Mesothelial cell of epicardium (in vitro differentiated cells): ENCODE measurements around the gene CDCA7L. TPM values are rescaled to one million over a fixed set of nuclear protein-coding genes. Genes with fewer than 3 reads are reported as not detected.

ENCODE experiments used
- DNase-seq, 2 experiments: peaks; one replicate each; pipeline ENCODE4 v3.0.0; 2021; ENCODE audit warnings: low spot score in 2 of 2; ENCODE audit not compliant: unreplicated experiment in 2 of 2
- H3K27ac Mint-ChIP-seq: 2 replicates; pipeline ENCODE4 v1.8.0; 2021; ENCODE audit warnings: mixed read lengths
- H3K27me3 Mint-ChIP-seq: 2 replicates; pipeline ENCODE4 v1.8.0; 2021; ENCODE audit warnings: low read depth, mixed read lengths
- H3K36me3 Mint-ChIP-seq: 2 replicates; pipeline ENCODE4 v1.8.0; 2021; ENCODE audit warnings: mixed read lengths
- H3K4me1 Mint-ChIP-seq: 2 replicates; pipeline ENCODE4 v1.8.0; 2021; ENCODE audit warnings: mixed read lengths
- H3K4me3 Mint-ChIP-seq: 2 replicates; pipeline ENCODE4 v1.8.0; 2021; ENCODE audit warnings: mild to moderate bottlenecking, moderate library complexity, mixed read lengths
- H3K9me3 Mint-ChIP-seq: 2 replicates; pipeline ENCODE4 v1.8.0; 2021; ENCODE audit warnings: mixed read lengths
- total RNA-seq: library from RNA; stranded (reverse); gene quantifications from 3 replicates; pipeline ENCODE4 v1.2.1, GENCODE V29; 2021
- TF ChIP-seq, protein P1 (sequence below): fragments of 200-600 bp; sonication (generic); IDR thresholded peaks from one replicate; pipeline ENCODE4 v1.5.0; 2021; ENCODE audit warnings: antibody characterized with exemption; ENCODE audit not compliant: unreplicated experiment

CDCA7L gene
- total RNA-seq, 1 donor from 2014 or later = 26.5 TPM

DNA sequence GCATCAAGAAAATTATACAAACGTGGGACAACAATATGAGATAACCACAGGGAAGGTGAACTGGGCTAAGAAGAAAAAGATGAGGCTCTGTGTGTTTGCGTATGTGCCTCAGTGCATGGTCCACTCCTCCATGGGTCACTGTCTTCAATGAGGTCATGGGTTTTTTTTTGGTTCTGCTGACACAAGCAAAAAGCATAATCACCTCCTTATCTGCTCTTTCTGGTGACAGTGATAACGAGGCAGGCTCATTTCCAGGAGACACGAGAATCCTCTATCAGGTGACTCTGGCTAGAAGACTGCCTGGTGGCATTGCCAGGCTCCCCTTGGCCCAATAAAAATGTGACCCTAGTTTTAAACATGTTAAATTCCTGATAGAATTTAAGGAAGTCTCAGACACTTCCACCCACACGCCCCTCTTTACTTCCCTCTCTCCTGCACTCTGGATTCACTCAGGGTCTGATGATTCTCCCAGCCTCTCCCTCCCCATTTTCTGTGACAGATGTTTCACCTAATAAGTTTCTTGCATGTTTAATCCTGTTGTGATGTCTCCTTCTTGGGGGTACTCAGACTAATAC is 35.3 kb upstream of the CDCA7L start:
- Mint-ChIP-seq H3K27me3 (no peaks in the 10 kb centered on the region), H3K4me3 (no peak overlapping the region), H3K27ac (no peak overlapping the region), H3K9me3 (peaks cover 7% of the 10 kb centered on the region), H3K4me1 (no peaks in the 10 kb centered on the region), H3K36me3 (no peaks in the 10 kb centered on the region)
- TF ChIP-seq, protein P1, sequence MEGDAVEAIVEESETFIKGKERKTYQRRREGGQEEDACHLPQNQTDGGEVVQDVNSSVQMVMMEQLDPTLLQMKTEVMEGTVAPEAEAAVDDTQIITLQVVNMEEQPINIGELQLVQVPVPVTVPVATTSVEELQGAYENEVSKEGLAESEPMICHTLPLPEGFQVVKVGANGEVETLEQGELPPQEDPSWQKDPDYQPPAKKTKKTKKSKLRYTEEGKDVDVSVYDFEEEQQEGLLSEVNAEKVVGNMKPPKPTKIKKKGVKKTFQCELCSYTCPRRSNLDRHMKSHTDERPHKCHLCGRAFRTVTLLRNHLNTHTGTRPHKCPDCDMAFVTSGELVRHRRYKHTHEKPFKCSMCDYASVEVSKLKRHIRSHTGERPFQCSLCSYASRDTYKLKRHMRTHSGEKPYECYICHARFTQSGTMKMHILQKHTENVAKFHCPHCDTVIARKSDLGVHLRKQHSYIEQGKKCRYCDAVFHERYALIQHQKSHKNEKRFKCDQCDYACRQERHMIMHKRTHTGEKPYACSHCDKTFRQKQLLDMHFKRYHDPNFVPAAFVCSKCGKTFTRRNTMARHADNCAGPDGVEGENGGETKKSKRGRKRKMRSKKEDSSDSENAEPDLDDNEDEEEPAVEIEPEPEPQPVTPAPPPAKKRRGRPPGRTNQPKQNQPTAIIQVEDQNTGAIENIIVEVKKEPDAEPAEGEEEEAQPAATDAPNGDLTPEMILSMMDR = no peak
- DNase-seq = no peak

DNA sequence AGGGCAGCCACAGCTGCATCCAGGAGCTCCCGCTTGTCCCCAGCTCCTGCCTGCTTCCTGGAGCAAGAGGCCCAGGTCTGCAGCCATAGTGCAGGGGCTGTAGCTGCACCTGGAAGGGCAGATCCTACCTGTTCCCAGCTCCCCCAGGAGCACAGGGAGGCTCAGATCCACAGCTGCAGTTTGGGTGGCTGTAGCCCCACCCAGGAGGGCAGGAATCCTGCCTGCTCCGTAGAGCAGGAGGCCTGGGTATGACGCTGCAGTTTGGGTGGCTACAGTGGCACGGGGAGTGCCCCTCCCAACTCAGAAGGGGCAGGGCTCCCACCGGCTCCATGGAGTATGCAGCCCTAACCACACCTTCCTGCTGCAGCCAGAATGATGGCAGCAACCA is 26.7 kb upstream of the CDCA7L start:
- Mint-ChIP-seq H3K36me3 (no peaks in the 10 kb centered on the region), H3K27me3 (peaks cover 18% of the 10 kb centered on the region), H3K27ac (no peak overlapping the region), H3K4me3 (no peak overlapping the region), H3K4me1 (peaks cover 3% of the 10 kb centered on the region), H3K9me3 (peaks cover 11% of the 10 kb centered on the region)
- no peak for DNase-seq
- TF ChIP-seq, protein P1 = no peak

DNA sequence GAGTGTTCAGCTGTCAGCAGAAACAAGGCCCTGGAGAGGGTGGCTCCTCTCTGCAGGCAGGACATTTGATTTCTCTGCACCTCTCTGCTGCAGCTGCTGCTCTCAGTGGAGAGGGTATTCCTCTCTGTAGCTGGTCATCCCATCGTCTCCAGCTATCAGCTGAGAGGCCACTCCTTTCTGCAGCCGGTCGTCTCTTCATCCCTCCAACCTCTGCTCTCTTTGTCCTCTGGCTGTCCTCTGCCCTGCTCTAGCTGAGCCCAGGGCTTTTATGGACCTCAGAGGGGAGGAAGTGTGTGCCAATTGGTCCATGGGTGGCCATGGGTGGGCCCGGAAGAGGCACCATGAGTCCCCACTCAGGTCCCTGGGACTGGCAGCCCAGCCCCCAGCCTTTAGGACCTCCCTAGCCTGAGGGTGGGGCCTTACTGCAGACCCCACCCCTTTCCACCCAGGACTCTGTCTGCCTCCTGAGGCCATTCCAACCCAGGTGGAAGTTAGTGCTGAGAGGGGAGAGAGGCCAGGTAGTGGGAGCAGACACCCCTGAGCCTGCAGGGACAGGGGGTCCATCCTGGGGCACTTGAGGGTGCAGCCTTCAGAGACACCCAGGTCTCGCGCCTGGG is 26.2 kb upstream of the CDCA7L start:
- no peak overlapping the region for H3K4me3 Mint-ChIP-seq
- H3K27me3 Mint-ChIP-seq = peaks cover 18% of the 10 kb centered on the region
- H3K9me3 Mint-ChIP-seq = peaks cover 11% of the 10 kb centered on the region
- no peak for DNase-seq
- no peaks in the 10 kb centered on the region for H3K36me3 Mint-ChIP-seq
- TF ChIP-seq, protein P1 = no peak
- H3K27ac Mint-ChIP-seq = no peak overlapping the region
- H3K4me1 Mint-ChIP-seq = peaks cover 3% of the 10 kb centered on the region

DNA sequence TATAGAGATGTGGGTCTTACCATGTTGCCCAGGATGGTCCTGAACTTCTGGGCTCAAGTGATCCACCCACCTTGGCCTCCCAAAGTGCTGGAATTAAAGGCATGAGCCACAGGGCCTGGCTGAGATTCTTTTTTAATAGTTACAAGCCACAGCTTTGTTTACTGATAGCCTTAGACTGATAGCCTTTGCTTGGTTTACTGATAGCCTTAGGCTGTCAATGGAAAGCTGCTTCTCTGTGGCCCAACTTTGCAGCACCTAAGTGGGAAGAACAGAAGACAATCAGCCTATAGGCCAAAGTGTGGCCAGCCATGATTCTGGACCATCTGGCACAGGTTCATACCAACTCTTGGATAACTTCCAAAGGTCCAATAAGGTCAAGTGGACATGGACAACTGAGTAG is 24.1 kb upstream of the CDCA7L start:
- H3K4me3 Mint-ChIP-seq = no peak overlapping the region
- no peak for DNase-seq
- no peaks in the 10 kb centered on the region for H3K36me3 Mint-ChIP-seq
- H3K9me3 Mint-ChIP-seq = peaks cover 7% of the 10 kb centered on the region
- TF ChIP-seq, protein P1 = no peak
- peaks cover 3% of the 10 kb centered on the region for H3K4me1 Mint-ChIP-seq
- no peak overlapping the region for H3K27ac Mint-ChIP-seq
- peaks cover 22% of the 10 kb centered on the region for H3K27me3 Mint-ChIP-seq

DNA sequence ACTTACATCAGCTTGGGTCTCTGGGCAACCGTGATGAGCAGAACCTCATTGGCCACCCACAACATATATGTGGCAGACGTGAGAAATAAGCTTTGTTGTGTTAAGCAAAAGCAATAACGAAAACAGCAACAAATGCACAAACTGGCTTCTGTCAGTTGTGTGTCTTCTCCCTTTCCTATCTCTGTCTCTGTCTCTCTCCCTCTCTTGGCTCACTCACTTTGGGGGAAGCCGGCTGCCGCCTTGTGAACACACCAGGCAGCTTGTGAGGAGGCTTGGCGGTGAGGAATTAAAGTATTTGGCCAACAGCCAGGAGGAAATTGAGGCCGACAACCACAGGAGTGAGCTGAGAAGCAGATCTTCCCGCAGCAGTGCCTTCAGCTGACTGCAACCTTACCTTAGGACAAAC is 21.9 kb upstream of the CDCA7L start:
- Mint-ChIP-seq H3K4me1 (peaks cover 3% of the 10 kb centered on the region), H3K36me3 (no peaks in the 10 kb centered on the region), H3K27me3 (peaks cover 20% of the 10 kb centered on the region), H3K9me3 (no peaks in the 10 kb centered on the region), H3K27ac (no peak overlapping the region), H3K4me3 (no peak overlapping the region)
- no peak for DNase-seq
- TF ChIP-seq, protein P1 = no peak
